T-helper 22 cell (primary cell): ENCODE results near the gene LRRC46.
A peak's percentile ranks its signal among the peaks of the same experiment; 100 is the strongest.

Experiments
- DNase-seq: peaks from one replicate; pipeline ENCODE4 v3.0.0-alpha.2; 2020; ENCODE audit warnings: low read depth

LRRC46 gene

DNA sequence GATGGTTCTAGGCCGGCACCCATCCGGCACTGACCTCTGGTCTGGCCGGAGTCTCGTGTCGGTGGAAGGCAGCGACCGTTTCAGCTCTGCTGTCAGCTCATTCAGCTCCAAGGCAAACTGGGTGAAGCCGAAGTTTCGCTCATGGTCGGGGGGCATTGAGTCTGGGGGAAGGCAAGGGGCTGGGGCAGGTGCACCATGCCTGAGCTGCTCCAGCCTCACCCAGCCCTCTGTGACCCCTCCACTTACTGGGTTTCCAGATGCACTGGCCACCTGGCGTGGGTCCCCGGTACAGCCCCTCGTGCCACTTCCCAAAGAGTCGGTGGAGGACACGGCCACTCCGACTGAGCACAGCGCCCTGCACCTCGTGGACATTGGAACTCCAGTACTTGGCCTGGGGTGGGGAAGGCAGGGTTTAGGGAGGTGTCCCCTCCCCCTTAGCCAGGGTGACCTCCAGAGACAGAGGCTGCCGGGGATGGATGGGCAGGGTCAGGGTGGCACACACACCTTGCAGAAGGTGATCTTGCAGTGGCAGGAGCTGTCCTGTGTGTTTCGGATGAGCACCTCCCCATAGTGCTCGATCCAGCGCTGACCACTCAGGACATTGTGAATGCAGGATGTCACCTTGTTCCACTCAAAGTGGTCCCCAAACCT, 22.5 kb upstream of the LRRC46 start:
- no peak for DNase-seq

DNA sequence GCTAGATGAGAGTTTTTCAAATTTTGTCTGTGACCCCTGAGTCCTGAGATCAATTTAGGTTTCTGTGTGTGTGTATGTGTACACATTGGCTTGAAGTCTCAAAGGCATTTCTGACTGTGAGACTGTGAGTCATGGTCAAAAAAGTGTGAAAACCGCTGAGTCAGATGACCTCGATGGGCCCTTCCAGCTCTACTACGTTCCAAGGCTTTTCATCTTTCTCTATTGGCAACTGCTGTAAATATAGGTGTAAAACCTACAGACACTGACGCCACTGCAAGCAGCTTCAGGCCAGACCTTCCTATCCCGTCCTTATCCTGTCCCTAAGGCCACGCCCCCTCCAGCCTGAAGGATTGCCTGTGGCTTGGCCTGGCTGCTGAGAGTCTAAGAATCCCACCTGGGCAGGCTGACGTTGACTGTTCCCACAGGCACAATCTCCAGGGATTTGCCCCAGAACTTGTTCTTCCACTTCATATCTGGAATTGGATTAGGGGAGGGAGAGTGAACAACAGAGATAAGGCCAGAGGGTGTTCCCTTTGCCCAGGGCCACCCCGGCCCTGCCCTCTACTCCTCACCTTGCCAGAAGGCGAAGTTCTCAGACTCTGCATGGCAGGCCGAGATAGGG, 21.2 kb upstream of the LRRC46 start:
- no peak for DNase-seq

DNA sequence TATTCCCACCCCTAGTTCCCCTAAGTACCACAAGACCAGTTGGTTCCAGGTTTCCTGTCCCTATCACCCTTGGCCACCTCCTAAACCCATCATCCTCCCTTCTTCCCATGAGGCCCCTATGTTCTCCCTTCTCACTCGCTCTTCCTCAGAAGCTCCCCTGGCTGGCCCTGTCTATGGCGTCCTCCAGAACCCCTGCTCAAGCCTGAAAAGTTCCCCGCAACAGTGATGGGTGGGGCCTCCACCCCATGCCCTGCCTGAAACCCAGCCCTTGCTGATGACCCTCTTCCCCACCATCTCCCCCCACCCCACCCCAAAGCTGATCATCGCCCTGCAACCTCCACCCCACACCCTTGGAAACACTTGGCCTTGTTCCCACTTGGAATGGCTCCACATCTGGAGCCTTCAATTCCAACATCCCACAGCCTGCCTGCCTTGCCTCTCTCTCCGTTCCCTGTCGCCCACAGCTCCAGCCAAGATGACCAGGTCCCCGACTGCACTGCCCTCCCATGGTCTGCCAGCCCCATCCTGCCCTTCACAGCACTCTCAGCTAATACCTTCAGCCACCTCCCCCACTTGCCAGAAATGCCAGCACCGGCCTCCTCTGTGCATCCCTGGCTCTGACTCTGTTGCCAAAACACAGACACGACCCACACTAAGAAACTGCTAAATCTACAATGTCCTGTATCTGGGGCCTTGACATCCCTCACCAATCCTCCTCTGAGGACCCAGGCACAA, 20.4 kb upstream of the LRRC46 start:
- DNase-seq, result no peak

DNA sequence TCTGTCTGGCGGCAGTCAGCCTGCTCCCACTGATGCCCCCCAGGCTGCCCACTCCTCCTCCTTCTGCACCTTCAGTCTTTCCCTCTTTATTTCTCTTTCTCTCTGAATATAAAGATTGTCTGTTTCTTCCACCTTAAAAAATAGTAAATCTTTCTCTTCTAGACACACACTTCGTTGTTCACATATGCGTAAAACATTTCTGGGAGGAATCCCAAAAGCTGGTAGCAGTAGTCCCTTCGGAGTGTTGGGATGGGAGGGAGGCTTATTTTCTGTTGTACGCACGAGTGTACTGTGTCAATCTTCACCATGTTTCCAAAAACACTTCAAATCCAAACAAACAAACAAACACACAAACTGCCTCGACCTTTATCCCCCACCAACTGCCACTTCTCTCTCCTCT, 19.8 kb upstream of the LRRC46 start:
- no peak for DNase-seq

DNA sequence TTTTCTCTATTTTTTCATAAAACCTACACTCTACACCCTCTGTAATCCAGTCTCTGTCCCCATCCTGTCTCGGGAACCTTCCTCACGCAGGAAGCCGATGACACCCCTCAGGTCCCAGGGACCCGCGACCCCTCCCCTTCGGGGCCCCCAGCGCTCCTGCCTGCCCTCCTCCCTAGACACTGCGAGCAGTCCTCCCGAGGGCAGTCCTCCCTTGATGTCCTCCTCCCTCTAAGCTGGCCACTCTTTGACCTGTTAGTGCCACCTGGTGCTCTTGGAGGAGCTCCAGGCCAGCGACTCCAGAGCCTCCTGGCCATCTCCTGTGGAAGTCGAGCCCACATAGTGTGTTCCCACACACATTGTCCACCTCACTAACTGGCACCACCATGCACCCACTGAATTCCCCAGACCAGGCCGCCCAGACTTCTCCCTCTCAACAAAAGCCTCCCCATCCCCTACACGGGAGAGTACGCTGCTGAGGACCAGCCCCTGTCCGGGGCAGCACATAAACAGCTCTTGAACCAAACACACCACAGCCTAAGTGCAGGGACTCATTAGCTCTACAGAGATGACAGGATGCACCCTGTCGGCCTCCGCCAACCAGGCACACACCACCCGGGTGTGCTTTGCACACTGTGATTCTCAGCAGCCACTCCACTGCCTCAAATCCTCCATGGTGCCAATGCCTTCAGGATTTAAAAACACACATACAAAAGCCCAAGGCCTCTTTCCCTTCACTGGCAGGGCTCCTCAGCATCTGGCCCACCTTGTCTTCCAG, 19.1 kb upstream of the LRRC46 start:
- DNase-seq, result no peak

DNA sequence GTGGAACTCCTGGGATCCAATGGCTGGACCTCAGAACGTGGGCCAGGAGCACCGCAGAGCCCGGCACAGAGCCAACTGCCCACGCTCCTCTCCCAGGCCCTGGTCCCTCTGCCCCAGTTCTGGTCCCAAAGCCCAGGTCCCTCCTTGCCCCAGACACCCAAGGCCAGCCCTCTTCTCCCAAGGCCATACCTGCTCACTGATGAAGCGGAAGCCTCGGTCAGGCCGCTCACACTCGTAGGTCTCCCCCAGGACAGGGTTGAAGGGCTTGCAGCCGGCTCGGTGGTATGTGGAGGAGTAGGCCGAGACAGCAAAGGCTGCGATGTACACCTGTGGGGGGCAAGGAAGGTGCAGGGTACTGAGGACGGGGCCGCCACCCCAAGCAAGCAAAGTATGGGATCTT, 18.4 kb upstream of the LRRC46 start:
- DNase-seq, result no peak

DNA sequence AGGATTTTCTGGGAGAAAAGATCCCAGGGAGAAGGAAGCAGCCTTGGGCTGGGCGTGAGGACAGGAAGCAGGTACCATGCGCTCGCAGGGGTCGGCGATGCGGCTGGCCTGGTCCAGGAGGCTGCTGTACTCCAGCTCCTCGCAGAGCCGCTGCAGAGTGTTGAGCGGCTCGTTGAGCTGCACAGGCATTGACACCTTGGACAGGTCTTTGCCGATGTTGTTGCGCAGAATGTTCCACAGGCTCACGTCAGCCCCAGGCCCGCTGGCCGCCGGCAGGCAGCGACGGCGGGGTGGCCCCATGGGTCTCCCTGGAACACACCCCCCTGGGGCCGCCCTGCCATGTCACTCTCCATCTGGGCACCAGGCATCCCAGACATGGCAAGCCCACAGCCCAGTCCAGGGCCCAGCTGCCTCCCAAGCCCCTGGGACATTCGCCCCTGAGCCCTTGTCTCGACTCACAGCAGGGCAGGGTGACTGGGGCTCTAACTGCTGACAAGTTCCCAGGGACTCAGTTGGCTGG, 17.9 kb upstream of the LRRC46 start:
- no peak for DNase-seq

DNA sequence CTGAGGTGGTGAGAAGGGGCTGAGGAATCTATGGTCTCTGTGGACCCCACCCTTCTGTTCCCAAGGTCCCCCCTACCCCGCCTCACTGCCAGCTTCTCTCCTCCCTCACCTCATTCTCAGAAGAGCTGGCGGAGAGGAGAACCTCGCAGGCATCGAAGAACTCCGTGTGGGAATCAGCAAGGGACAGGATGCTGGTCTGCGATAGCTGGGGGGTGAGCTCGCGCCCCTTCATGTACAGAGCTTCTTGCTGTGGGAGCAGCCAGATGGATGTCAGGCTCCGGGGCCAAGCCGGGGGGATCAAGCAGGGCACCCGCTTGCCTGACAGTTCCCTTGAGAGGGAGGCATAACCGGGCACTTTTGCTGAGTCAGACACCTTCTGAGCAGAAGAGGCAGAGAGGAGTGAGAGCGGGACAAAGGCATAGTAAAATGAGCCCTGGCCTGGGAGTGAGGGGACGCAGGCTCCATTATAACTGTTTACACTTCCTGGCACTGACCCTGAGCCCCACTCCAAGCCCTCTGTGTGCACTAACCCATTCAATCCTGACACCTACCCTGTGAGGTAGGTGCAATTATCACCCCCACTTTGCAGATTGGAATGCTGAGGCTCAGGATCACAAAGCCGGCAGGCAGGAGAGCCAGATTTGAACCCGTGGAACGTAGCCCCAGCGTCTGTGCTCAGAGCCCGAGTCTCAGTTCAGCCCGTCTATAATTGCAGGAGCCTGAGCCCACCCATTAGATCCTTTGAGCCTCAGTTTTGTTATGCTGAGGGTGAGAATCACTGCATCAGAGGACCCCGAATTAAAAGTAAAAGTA, 16.2 kb upstream of the LRRC46 start:
- no peak for DNase-seq

DNA sequence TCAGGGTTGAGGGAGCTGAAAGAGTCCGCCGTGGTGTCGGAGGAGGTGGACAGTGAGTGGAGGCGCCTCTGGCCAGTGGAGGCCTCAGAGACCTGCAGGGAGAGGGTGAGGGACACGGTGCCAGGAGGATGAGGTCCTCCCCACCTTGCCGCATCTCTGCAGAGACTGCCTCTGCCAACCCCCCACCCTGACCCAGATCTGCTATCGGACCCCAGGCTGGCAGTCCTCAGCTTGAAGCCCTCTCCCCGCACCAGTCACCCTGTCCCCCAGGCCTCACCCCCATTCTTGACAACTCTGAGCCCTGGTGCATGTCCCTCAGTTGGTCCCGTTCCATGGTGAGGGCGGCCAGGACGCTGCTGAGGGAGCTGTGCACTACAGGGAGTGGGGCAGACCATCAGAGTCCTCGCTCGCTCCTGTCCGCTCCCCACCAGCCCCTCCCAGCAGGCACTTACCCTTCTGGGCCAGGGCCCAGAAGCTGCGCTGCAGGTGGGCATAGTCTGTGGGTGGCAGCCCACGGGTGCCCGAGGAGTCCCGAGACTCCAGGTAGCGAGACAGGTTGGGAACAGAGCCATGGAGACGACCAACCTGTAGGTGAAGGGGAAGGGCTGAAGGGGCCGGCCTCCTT, 15.2 kb upstream of the LRRC46 start:
- DNase-seq, result no peak

DNA sequence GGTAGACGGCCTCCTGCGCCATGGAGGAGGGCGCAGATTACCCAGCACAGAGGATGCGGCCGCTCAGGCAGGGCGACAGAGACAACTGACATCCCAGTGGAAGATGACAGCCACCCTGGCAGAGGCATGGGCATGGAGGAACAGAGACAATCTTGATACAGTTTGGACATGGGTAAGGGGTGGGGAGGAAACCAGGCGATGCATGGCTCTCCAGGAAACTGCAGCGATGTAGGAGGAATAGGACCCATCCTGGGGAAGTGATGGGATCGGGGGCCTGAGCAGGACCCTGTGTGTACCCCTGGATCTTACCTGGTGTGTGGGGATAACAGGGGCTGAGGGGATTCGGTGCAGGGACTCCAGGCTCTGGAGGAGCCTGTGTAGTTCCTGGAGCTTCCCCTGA, 14.5 kb upstream of the LRRC46 start:
- no peak for DNase-seq

DNA sequence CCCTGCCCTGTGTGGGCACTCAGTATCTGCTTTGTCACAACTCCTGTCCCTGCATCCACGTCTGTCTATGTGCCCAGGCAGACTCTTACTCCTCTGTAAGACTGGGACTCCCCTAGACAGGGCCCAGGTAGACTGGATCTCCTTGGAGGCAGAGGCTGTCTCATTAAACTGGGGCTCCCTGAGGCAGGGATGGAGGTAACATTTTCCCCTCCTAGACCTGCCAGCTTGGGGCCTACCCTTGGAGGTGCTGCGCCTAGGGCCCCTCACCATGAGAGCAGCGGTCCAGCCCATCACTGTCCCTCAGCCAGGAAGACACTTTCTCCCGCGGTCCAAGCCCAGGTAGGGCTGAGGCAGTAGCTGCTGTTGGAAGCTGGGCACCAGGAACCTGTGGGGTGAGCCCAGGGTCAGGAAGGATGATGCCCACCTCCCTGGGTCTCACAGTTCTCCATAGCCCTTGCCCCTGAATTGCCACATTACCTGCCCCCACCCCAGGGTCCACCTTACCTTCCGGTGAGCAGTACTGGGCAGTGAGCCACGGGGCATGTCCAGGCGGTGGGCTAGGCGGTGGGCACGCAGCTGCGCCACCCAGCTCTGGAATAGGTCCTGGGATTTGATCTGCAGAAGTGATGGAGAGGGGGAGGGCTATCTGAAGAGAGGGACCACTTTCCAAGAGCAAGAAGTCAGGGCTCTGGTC, 13.3 kb upstream of the LRRC46 start:
- DNase-seq, result no peak

DNA sequence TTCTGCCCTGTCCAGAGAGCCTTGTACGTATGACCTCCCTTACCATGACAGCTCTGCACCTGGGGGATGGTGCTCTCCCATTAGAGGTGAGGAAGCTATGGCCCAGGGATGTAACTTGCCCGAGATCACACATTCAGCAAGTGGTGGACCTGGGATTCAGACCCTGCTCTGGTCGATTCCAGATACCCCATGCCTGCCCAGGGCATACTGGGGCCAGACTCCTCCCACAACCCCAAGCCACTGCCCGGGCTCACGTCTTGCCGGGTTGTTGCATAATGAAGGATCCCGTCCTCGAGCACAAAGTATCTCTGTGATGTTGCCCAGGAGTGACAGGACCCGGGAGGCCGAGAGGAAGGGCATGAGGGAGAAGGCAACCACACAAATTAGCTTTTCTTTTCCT, 12.0 kb upstream of the LRRC46 start:
- no peak for DNase-seq

DNA sequence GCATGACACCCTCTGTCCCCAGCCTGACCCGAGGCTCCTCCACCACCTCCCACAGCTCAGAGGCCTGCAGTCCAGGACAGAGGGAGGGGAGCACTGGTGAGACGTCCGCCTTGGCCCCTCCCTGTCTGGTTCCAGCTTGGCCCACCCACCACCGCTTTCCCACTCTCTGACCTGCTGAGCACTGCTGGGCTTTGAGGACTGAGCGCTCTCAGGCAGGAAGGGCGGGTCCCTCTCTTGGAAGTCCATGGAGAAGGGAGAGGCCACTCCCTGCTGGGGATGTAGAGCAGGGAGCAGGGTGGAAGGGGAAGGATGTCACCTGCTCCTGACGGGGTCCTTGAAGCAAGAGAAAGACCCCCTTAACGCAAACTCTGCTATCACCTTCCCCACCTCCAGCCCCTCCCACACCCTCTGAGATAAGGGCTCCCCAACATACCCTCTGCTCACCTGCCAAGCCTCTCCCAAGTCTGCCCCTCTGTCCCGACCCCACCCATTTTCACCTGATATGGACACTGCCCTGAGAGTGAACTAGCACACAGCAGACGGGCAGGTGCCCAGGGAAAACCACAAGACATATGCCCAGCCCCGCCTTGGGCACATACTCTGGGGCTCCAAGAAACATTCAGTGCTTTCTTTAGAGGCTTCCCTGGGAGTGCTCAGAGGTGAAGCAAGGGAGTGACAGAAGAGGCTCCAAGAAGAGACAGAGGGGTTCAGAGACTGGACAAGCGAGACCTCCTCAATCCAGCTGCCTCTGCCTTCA, 11.3 kb upstream of the LRRC46 start:
- DNase-seq, result no peak

DNA sequence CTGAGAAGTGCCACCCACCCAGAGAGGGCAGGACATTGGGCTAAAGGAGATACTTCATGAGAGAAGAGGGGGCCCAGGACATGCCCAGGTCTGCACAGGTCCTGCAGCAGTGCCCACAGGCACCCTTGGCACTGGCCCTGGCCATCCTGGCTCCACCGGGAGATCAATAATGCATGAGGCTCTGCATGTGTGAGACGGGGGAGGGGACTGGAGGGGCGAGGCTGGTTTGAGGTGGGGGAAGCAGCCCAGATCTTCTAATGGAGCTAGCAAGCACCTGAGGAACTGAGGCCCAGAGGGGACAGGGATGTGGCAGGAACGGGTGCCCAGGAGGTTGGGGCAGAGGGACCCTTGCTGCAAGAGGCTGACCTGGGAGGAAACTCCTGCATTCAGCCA, 10.4 kb upstream of the LRRC46 start:
- no peak for DNase-seq

DNA sequence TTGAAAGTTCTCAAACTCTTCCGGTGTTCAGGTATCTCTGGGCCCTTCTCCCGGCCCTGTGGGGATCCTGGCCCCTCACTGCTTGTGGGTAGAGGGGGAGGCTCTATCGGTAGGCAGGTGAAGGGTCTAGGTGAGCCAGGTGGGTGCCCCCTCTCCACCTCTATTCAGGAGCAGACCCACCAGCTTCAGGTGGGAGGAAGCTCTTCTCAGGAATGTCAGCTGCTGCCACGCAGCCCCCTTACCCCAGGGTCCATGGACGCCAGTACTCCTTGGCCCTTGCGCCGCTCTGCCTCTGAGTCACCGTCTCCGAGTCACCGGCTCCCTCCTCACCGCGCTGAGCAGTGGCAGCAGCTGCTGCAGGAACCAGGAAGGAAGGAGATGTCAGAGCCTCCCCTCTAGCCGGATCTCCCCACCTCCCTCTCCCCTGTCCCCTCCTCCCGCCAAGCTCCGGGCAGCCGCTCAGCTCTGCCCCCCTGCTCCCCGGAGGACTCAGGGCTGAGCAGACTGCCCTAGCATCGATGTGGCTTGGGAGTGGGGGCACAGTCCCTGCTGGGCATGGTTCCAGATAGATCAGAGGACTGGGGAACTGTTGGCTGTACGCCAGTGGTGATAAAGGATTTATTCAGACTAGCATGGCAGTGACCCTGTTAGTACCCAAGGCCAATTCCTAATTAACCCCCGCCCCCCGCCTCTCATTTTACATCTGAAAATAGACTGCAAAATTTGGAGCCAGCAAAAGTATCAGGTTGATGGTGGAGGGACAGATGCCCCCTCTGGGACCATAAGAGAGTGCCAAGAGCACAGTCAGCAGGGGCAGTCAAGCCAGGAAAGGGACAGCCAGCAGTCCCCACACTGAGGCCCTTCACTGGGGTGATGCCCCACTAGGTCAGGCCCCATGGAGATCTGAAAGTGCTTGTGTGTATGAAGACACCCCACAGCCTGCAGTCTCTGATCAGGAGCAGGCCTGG, 9.8 kb upstream of the LRRC46 start, which contains the start of gene OSBPL7:
OSBPL7 (minus strand) TSS at position 371 of the 968 bp plus-strand sequence. CDS start 1,516 bp downstream, outside the sequence.
- DNase-seq, result peak; percentile 66

DNA sequence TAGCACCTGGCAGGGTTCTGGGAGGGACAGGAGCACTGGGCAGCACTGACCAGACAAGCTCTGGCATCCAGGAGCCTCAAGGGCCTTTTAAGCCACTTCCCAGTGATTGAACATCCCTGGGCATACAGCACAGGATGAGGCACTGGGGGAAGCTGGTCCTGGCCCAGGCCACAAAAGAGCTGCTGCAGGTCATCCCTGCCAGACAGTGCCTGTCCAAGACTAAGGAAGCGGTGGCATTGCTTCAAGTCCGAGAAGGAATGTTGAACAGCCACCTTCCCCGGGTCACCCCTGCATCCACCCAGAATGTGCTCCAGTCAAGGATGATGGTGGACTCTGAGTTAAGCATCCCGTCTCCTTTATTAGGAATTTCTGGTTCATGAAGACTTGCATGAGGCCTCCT, 8.7 kb upstream of the LRRC46 start:
- no peak for DNase-seq

DNA sequence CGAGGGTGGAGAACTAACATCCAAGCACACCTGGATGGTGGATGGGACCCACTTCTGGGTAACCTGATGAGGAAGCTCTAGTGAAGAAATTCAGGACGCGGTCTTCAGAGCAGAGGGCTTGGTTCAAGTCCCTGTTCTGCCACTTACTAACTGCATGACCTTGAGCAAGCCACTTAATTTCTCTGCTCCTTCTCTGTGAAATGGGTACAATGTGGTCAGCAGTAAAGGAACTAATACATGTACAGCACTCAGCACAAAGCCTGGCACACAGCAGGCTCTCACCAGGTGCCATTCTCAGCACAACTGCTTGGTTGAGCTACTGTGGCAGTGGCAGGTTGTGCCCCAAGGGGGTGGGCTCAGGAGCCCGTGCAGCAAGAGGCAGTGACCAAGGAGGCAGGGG, 8.0 kb upstream of the LRRC46 start:
- no peak for DNase-seq

DNA sequence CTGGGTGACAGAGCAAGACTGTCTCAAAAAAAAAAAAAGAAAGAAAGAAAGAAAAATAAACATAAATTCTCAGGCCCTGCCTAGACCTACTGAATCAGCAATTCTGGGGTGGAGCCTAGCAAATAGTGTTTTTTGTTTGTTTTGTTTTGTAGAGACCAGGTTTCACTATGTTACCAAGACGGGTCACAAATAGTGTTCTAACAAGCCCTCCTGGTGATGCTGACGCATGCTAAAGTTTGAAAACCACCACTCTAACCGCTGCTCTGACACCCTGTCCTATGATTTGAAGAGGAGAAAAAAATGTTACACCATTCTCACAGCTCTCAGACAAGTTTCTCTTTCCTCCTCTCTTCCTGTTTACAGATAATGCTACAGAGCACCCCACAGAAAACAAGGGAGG, 1.6 kb upstream of the LRRC46 start:
- DNase-seq, result peak; percentile 31
